ENCODE data around the gene ELL. TPM values are rescaled to one million over a fixed set of nuclear protein-coding genes. Genes with fewer than 3 reads are reported as not detected.

ELL gene
- total RNA-seq, 1 experiment from 2014 or later = 17.0 TPM

- no peak overlapping the region for H3K4ac ChIP-seq (ENCODE audit: low read depth, low read length)
- no peak overlapping the region for H4K8ac ChIP-seq (replicated peaks; ENCODE audit: insufficient read length, low read depth, low read length)
- H2AK5ac ChIP-seq (ENCODE audit: insufficient read length, low read length) = no peak overlapping the region
- no peak overlapping the region for H3T11ph ChIP-seq (ENCODE audit: low read length)
- H3K9me3 ChIP-seq (ENCODE audit: control insufficient read depth, low read depth, low read length) = no peaks in the 10 kb centered on the region
- H3K79me1 ChIP-seq (ENCODE audit: insufficient read depth, low read depth, low read length, poor library complexity, severe bottlenecking) = peaks cover 3% of the 10 kb centered on the region
- H4K91ac ChIP-seq (ENCODE audit: insufficient read length, low read depth, low read length) = no peak overlapping the region
- no peaks in the 10 kb centered on the region for H3K4me1 ChIP-seq (ENCODE audit: insufficient read depth, low read length)
- H3K18ac ChIP-seq (ENCODE audit: insufficient read length, low read depth, low read length) = no peak overlapping the region
- H3K14ac ChIP-seq (ENCODE audit: insufficient read depth, low read length) = no peak overlapping the region
- no peak overlapping the region for H3K4me2 ChIP-seq (ENCODE audit: insufficient read depth, insufficient read length, low read length)
- Mint-ChIP-seq H3K27me3 (ENCODE audit: low read depth) (no peaks in the 10 kb centered on the region), H3K27ac (no peak overlapping the region), H3K9me3 (no peaks in the 10 kb centered on the region), H3K36me3 (ENCODE audit: insufficient read depth in 1 of 3, low read depth in 3 of 3) (peaks cover 23 to 70% (median 69%) of the 10 kb centered on the region in 3 experiments; a peak in 6 of 7 replicates), H3K4me3 (no peak overlapping the region), H3K4me1 (peaks cover 4 to 5% of the 10 kb centered on the region in 2 experiments)
- no peak overlapping the region for H2BK5ac ChIP-seq (ENCODE audit: insufficient read length, low read length)
- H3K23me2 ChIP-seq (ENCODE audit: insufficient read length, low read depth, low read length, poor library complexity, severe bottlenecking) = peaks cover 3% of the 10 kb centered on the region
- no peak overlapping the region for H3K56ac ChIP-seq (ENCODE audit: insufficient read length, low read depth, low read length)
- no peak overlapping the region for H3K23ac ChIP-seq (ENCODE audit: insufficient read length, low read depth, low read length)
- H3K27me3 ChIP-seq (ENCODE audit: insufficient read depth, low read length) = no peaks in the 10 kb centered on the region
- H3K9ac ChIP-seq (ENCODE audit: extremely low read depth, insufficient read length, low read length) = no peak overlapping the region
- no peak for DNase-seq
- no peaks in the 10 kb centered on the region for H3K79me2 ChIP-seq (ENCODE audit: insufficient read depth, low read length)
- H2BK20ac ChIP-seq (ENCODE audit: low read depth, low read length, poor library complexity, severe bottlenecking) = no peak overlapping the region
- no peak overlapping the region for H3K27ac ChIP-seq (ENCODE audit: insufficient read length, low read depth, low read length)
- no peak overlapping the region for H2BK120ac ChIP-seq (ENCODE audit: low read depth, low read length, poor library complexity, severe bottlenecking)
- H2BK12ac ChIP-seq (ENCODE audit: insufficient read length, low read depth, low read length) = no peak overlapping the region
- no CpG with 5 or more reads among the region's 22 CpGs for WGBS (ENCODE audit: extremely low coverage, insufficient read length, low lambda C conversion rate)
- H2BK15ac ChIP-seq (ENCODE audit: low read depth, low read length) = no peak overlapping the region
- H4K20me1 ChIP-seq (ENCODE audit: control insufficient read depth, insufficient read depth, insufficient read length) = no peaks in the 10 kb centered on the region
- H4K5ac ChIP-seq (ENCODE audit: insufficient read length, low read depth, low read length) = no peak overlapping the region
- H2AFZ ChIP-seq (ENCODE audit: low read length) = no peak overlapping the region
- no peak for TF ChIP-seq CTCF (conservative IDR thresholded peaks at IDR 0.05)
These were observed 16.2 kb upstream of the ELL start for GRCh38 chr19:18538115-18538514.
